HL-60 (cell line): ENCODE results near the gene RNASEH2A.
A peak's percentile ranks its signal among the peaks of the same experiment; 100 is the strongest.

Experiments used
- DNase-seq, 2 experiments: peaks; one replicate each; pipeline ENCODE4 v3.0.0-alpha.2; 2010 to 2020; ENCODE audit warnings: low read depth in 1 of 2, low spot score in 1 of 2
- H3K27ac ChIP-seq: fragments of 250-450 bp; sonication (Bioruptor Pico); replicated peaks from 2 replicates; pipeline ENCODE4 v1.5.1; 2020; ENCODE audit warnings: mild to moderate bottlenecking, moderate library complexity
- H3K27me3 ChIP-seq: fragments of 250-450 bp; sonication (Bioruptor Pico); 2 replicates; pipeline ENCODE4 v1.5.1; 2021; ENCODE audit warnings: mild to moderate bottlenecking, moderate library complexity; ENCODE audit not compliant: insufficient read depth, poor library complexity, severe bottlenecking
- H3K4me3 ChIP-seq: replicated peaks from 2 replicates; pipeline ENCODE4 v1.5.1; 2011; ENCODE audit warnings: mild to moderate bottlenecking, control low read depth, low read length; ENCODE audit not compliant: insufficient read depth
- GABPA ChIP-seq: IDR thresholded peaks from 2 replicates; pipeline ENCODE4 v1.6.1; 2012; ENCODE audit warnings: low read depth
- POLR2AphosphoS5 ChIP-seq: IDR thresholded peaks from 2 replicates; pipeline ENCODE4 v1.6.1; 2012; ENCODE audit warnings: low read depth
- SPI1 ChIP-seq: IDR thresholded peaks from 2 replicates; pipeline ENCODE4 v1.6.1; 2012; ENCODE audit warnings: low read depth, mild to moderate bottlenecking, borderline replicate concordance
- TF ChIP-seq, protein P1 (sequence below): IDR thresholded peaks from 2 replicates; pipeline ENCODE4 v1.6.1; 2012; ENCODE audit warnings: low read depth; ENCODE audit not compliant: insufficient replicate concordance
- TF ChIP-seq, protein P2 (sequence below): IDR thresholded peaks from one replicate; pipeline ENCODE4 v1.5.1; 2011; ENCODE audit warnings: low read length, control low read depth, inconsistent platforms; ENCODE audit not compliant: insufficient read depth

The RNASEH2A gene

DNA sequence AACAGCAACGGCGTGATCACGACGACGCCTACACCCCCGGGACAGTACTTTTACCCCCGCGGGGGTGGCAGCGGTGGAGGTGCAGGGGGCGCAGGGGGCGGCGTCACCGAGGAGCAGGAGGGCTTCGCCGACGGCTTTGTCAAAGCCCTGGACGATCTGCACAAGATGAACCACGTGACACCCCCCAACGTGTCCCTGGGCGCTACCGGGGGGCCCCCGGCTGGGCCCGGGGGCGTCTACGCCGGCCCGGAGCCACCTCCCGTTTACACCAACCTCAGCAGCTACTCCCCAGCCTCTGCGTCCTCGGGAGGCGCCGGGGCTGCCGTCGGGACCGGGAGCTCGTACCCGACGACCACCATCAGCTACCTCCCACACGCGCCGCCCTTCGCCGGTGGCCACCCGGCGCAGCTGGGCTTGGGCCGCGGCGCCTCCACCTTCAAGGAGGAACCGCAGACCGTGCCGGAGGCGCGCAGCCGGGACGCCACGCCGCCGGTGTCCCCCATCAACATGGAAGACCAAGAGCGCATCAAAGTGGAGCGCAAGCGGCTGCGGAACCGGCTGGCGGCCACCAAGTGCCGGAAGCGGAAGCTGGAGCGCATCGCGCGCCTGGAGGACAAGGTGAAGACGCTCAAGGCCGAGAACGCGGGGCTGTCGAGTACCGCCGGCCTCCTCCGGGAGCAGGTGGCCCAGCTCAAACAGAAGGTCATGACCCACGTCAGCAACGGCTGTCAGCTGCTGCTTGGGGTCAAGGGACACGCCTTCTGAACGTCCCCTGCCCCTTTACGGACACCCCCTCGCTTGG is 14.1 kb upstream of the RNASEH2A start:
- H3K4me3 ChIP-seq, result peak overlapping the region; percentile 91
- TF ChIP-seq POLR2AphosphoS5 (no peak; the same call in 1 of the 2 replicates), SPI1 (peak; percentile 31; the same call in 1 of the 2 replicates), GABPA (peak; percentile 77)
- H3K27me3 ChIP-seq, result no peaks in the 10 kb centered on the region
- H3K27ac ChIP-seq, result peak overlapping the region; percentile 95
- peak in 1 of 2 experiments; percentile 86 for DNase-seq

GRCh38 chr19:12792853-12793289 is 13.5 kb upstream of the RNASEH2A start:
- DNase-seq, result no peak
- peak overlapping the region; percentile 95 for H3K27ac ChIP-seq

GRCh38 chr19:12793290-12794195 is 12.8 kb upstream of the RNASEH2A start:
- H3K27me3 ChIP-seq, result no peaks in the 10 kb centered on the region
- peak overlapping the region; percentile 95 for H3K27ac ChIP-seq
- DNase-seq, result peak in 1 of 2 experiments; percentile 87
- TF ChIP-seq, protein P1, sequence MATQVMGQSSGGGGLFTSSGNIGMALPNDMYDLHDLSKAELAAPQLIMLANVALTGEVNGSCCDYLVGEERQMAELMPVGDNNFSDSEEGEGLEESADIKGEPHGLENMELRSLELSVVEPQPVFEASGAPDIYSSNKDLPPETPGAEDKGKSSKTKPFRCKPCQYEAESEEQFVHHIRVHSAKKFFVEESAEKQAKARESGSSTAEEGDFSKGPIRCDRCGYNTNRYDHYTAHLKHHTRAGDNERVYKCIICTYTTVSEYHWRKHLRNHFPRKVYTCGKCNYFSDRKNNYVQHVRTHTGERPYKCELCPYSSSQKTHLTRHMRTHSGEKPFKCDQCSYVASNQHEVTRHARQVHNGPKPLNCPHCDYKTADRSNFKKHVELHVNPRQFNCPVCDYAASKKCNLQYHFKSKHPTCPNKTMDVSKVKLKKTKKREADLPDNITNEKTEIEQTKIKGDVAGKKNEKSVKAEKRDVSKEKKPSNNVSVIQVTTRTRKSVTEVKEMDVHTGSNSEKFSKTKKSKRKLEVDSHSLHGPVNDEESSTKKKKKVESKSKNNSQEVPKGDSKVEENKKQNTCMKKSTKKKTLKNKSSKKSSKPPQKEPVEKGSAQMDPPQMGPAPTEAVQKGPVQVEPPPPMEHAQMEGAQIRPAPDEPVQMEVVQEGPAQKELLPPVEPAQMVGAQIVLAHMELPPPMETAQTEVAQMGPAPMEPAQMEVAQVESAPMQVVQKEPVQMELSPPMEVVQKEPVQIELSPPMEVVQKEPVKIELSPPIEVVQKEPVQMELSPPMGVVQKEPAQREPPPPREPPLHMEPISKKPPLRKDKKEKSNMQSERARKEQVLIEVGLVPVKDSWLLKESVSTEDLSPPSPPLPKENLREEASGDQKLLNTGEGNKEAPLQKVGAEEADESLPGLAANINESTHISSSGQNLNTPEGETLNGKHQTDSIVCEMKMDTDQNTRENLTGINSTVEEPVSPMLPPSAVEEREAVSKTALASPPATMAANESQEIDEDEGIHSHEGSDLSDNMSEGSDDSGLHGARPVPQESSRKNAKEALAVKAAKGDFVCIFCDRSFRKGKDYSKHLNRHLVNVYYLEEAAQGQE, result no peak
- TF ChIP-seq GABPA, result no peak
- TF ChIP-seq, protein P2, sequence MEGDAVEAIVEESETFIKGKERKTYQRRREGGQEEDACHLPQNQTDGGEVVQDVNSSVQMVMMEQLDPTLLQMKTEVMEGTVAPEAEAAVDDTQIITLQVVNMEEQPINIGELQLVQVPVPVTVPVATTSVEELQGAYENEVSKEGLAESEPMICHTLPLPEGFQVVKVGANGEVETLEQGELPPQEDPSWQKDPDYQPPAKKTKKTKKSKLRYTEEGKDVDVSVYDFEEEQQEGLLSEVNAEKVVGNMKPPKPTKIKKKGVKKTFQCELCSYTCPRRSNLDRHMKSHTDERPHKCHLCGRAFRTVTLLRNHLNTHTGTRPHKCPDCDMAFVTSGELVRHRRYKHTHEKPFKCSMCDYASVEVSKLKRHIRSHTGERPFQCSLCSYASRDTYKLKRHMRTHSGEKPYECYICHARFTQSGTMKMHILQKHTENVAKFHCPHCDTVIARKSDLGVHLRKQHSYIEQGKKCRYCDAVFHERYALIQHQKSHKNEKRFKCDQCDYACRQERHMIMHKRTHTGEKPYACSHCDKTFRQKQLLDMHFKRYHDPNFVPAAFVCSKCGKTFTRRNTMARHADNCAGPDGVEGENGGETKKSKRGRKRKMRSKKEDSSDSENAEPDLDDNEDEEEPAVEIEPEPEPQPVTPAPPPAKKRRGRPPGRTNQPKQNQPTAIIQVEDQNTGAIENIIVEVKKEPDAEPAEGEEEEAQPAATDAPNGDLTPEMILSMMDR, result no peak
- TF ChIP-seq POLR2AphosphoS5, result peak; percentile 80
- TF ChIP-seq SPI1, result no peak
- peak overlapping the region; percentile 91 for H3K4me3 ChIP-seq

More at GRCh38 chr19:12792853-12793289, 13.5 kb upstream of the RNASEH2A start:
- H3K27me3 ChIP-seq, result no peaks in the 10 kb centered on the region
- TF ChIP-seq, protein P1, result no peak
- TF ChIP-seq, protein P2, result no peak
- TF ChIP-seq POLR2AphosphoS5 (no peak), GABPA (no peak), SPI1 (no peak)
- peak overlapping the region; percentile 91 for H3K4me3 ChIP-seq
